ENCODE data around the gene RAMP1.

RAMP1 gene

GRCh38 chr2:237927986-237928385 lies 68.6 kb downstream of the RAMP1 start:
- TF ChIP-seq SIN3A (IDR thresholded peaks at IDR 0.05; ENCODE audit: borderline replicate concordance, insufficient read depth, low read length): no peak
- no peak for TF ChIP-seq REST (IDR thresholded peaks at IDR 0.05; ENCODE audit: insufficient read depth in 1 of 2, low read depth in 2 of 2, low read length in 2 of 2)
- no peak for TF ChIP-seq TAF1 (IDR thresholded peaks at IDR 0.05; ENCODE audit: borderline replicate concordance, insufficient read depth, low read length)
- no peak for TF ChIP-seq POLR2AphosphoS5 (IDR thresholded peaks at IDR 0.05; ENCODE audit: low read depth, low read length)
- no peak for TF ChIP-seq FOXP2 (optimal IDR thresholded peaks at IDR 0.05; ENCODE audit: borderline replicate concordance, extremely low read depth, extremely low read length, insufficient read depth)

- TF ChIP-seq POLR2AphosphoS5 (IDR thresholded peaks at IDR 0.05; ENCODE audit: low read depth, low read length): no peak
- no peak for TF ChIP-seq REST (IDR thresholded peaks at IDR 0.05; ENCODE audit: insufficient read depth in 1 of 2, low read depth in 2 of 2, low read length in 2 of 2)
- TF ChIP-seq SIN3A (IDR thresholded peaks at IDR 0.05; ENCODE audit: borderline replicate concordance, insufficient read depth, low read length): no peak
- no peak for TF ChIP-seq TAF1 (IDR thresholded peaks at IDR 0.05; ENCODE audit: borderline replicate concordance, insufficient read depth, low read length)
- no peak for TF ChIP-seq FOXP2 (optimal IDR thresholded peaks at IDR 0.05; ENCODE audit: borderline replicate concordance, extremely low read depth, extremely low read length, insufficient read depth)
Measured at GRCh38 chr2:237929979-237930378, 70.6 kb downstream of the RAMP1 start.

- no peak for TF ChIP-seq FOXP2 (optimal IDR thresholded peaks at IDR 0.05; ENCODE audit: borderline replicate concordance, extremely low read depth, extremely low read length, insufficient read depth)
- no peak for TF ChIP-seq REST (IDR thresholded peaks at IDR 0.05; ENCODE audit: insufficient read depth in 1 of 2, low read depth in 2 of 2, low read length in 2 of 2)
- TF ChIP-seq TAF1 (IDR thresholded peaks at IDR 0.05; ENCODE audit: borderline replicate concordance, insufficient read depth, low read length): no peak
- no peak for TF ChIP-seq POLR2AphosphoS5 (IDR thresholded peaks at IDR 0.05; ENCODE audit: low read depth, low read length)
- TF ChIP-seq SIN3A (IDR thresholded peaks at IDR 0.05; ENCODE audit: borderline replicate concordance, insufficient read depth, low read length): no peak
Measured at GRCh38 chr2:237931205-237931721, 71.8 kb downstream of the RAMP1 start.

GRCh38 chr2:237932731-237933131 lies 73.3 kb downstream of the RAMP1 start:
- TF ChIP-seq SIN3A (IDR thresholded peaks at IDR 0.05; ENCODE audit: borderline replicate concordance, insufficient read depth, low read length) (no peak), FOXP2 (optimal IDR thresholded peaks at IDR 0.05; ENCODE audit: borderline replicate concordance, extremely low read depth, extremely low read length, insufficient read depth) (no peak), TAF1 (IDR thresholded peaks at IDR 0.05; ENCODE audit: borderline replicate concordance, insufficient read depth, low read length) (no peak), REST (IDR thresholded peaks at IDR 0.05; ENCODE audit: insufficient read depth in 1 of 2, low read depth in 2 of 2, low read length in 2 of 2) (no peak), POLR2AphosphoS5 (IDR thresholded peaks at IDR 0.05; ENCODE audit: low read depth, low read length) (no peak)

- TF ChIP-seq FOXP2 (optimal IDR thresholded peaks at IDR 0.05; ENCODE audit: borderline replicate concordance, extremely low read depth, extremely low read length, insufficient read depth) (no peak), SIN3A (IDR thresholded peaks at IDR 0.05; ENCODE audit: borderline replicate concordance, insufficient read depth, low read length) (no peak), TAF1 (IDR thresholded peaks at IDR 0.05; ENCODE audit: borderline replicate concordance, insufficient read depth, low read length) (no peak), REST (IDR thresholded peaks at IDR 0.05; ENCODE audit: insufficient read depth in 1 of 2, low read depth in 2 of 2, low read length in 2 of 2) (no peak)
Measured at GRCh38 chr2:237934186-237934585, 74.8 kb downstream of the RAMP1 start.

All from PFSK-1 (cell line).